H9 (cell line): ENCODE data around the gene USP22. TPM values are rescaled to one million over a fixed set of nuclear protein-coding genes. Genes with fewer than 3 reads are reported as not detected.

Source experiments
- DNase-seq: peaks from one replicate; pipeline ENCODE4 v3.0.0-alpha.2; 2017
- H2AFZ ChIP-seq: one replicate; pipeline ENCODE4 v1.6.1; 2013; ENCODE audit warnings: mild to moderate bottlenecking, low read length, control low read depth, moderate library complexity
- H2AK5ac ChIP-seq: 2 replicates; pipeline ENCODE4 v1.6.1; 2013; ENCODE audit warnings: low read length, control low read depth, mixed read lengths; ENCODE audit not compliant: insufficient read length
- H2BK120ac ChIP-seq: one replicate; pipeline ENCODE4 v1.6.1; 2013; ENCODE audit warnings: low read depth, mild to moderate bottlenecking, low read length, control low read depth, inconsistent platforms; ENCODE audit not compliant: poor library complexity, severe bottlenecking
- H2BK12ac ChIP-seq: 2 replicates; pipeline ENCODE4 v1.6.1; 2013; ENCODE audit warnings: low read length, control low read depth, mixed read lengths, low read depth; ENCODE audit not compliant: insufficient read length
- H2BK15ac ChIP-seq: 2 replicates; pipeline ENCODE4 v1.6.1; 2013; ENCODE audit warnings: low read depth, low read length, control low read depth
- H2BK20ac ChIP-seq: one replicate; pipeline ENCODE4 v1.6.1; 2013; ENCODE audit warnings: low read depth, mild to moderate bottlenecking, low read length, control low read depth, inconsistent platforms; ENCODE audit not compliant: poor library complexity, severe bottlenecking
- H2BK5ac ChIP-seq: 2 replicates; pipeline ENCODE4 v1.6.1; 2013; ENCODE audit warnings: low read length, control low read depth, mixed read lengths; ENCODE audit not compliant: insufficient read length
- H3K14ac ChIP-seq: 2 replicates; pipeline ENCODE4 v1.6.1; 2013; ENCODE audit warnings: low read length, control low read depth; ENCODE audit not compliant: insufficient read depth
- H3K18ac ChIP-seq: 2 replicates; pipeline ENCODE4 v1.6.1; 2013; ENCODE audit warnings: low read depth, mild to moderate bottlenecking, mixed read lengths, low read length, control low read depth; ENCODE audit not compliant: insufficient read length
- H3K23ac ChIP-seq: 2 replicates; pipeline ENCODE4 v1.6.1; 2013; ENCODE audit warnings: low read length, control low read depth, mixed read lengths, low read depth; ENCODE audit not compliant: insufficient read length
- H3K23me2 ChIP-seq: 2 replicates; pipeline ENCODE4 v1.6.1; 2013; ENCODE audit warnings: low read depth, mild to moderate bottlenecking, mixed read lengths, low read length, control low read depth; ENCODE audit not compliant: insufficient read length, poor library complexity, severe bottlenecking
- H3K27ac ChIP-seq: 2 replicates; pipeline ENCODE4 v1.5.1; 2013; ENCODE audit warnings: low read length, control low read depth, mixed read lengths, low read depth; ENCODE audit not compliant: insufficient read length
- H3K27me3 ChIP-seq: 2 replicates; pipeline ENCODE4 v1.6.1; 2013; ENCODE audit warnings: low read length, control low read depth, inconsistent platforms; ENCODE audit not compliant: insufficient read depth
- H3K4ac ChIP-seq: 2 replicates; pipeline ENCODE4 v1.6.1; 2013; ENCODE audit warnings: low read depth, mild to moderate bottlenecking, control low read depth, inconsistent platforms, low read length, moderate library complexity
- H3K4me1 ChIP-seq: 2 replicates; pipeline ENCODE4 v1.6.1; 2013; ENCODE audit warnings: low read length, control low read depth, inconsistent platforms; ENCODE audit not compliant: insufficient read depth
- H3K4me2 ChIP-seq: 2 replicates; pipeline ENCODE4 v1.6.1; 2013; ENCODE audit warnings: low read length, control low read depth, mixed read lengths; ENCODE audit not compliant: insufficient read length, insufficient read depth
- H3K56ac ChIP-seq: 2 replicates; pipeline ENCODE4 v1.6.1; 2013; ENCODE audit warnings: low read depth, mild to moderate bottlenecking, mixed read lengths, low read length, control low read depth; ENCODE audit not compliant: insufficient read length
- H3K79me1 ChIP-seq: 2 replicates; pipeline ENCODE4 v1.6.1; 2013; ENCODE audit warnings: low read depth, mild to moderate bottlenecking, moderate library complexity, low read length, control low read depth, inconsistent platforms; ENCODE audit not compliant: insufficient read depth, poor library complexity, severe bottlenecking
- H3K79me2 ChIP-seq: 2 replicates; pipeline ENCODE4 v1.6.1; 2013; ENCODE audit warnings: low read length, control low read depth, inconsistent platforms; ENCODE audit not compliant: insufficient read depth
- H3K9ac ChIP-seq: 2 replicates; pipeline ENCODE4 v1.6.1; 2013; ENCODE audit warnings: low read length, control low read depth, mixed read lengths; ENCODE audit not compliant: insufficient read length; ENCODE audit errors: extremely low read depth
- H3K9me3 ChIP-seq: one replicate; pipeline ENCODE4 v1.6.1; 2013; ENCODE audit warnings: low read depth, low read length, inconsistent platforms; ENCODE audit not compliant: control insufficient read depth
- H3T11ph ChIP-seq: one replicate; pipeline ENCODE4 v1.6.1; 2013; ENCODE audit warnings: mild to moderate bottlenecking, low read length, control low read depth, inconsistent platforms
- H4K20me1 ChIP-seq: one replicate; pipeline ENCODE4 v1.6.1; 2013; ENCODE audit not compliant: control insufficient read depth, insufficient read length, insufficient read depth
- H4K5ac ChIP-seq: 2 replicates; pipeline ENCODE4 v1.6.1; 2013; ENCODE audit warnings: low read depth, mild to moderate bottlenecking, mixed read lengths, low read length, control low read depth; ENCODE audit not compliant: insufficient read length
- H4K8ac ChIP-seq: replicated peaks from 2 replicates; pipeline ENCODE4 v1.6.1; 2013; ENCODE audit warnings: low read length, control low read depth, mixed read lengths, low read depth; ENCODE audit not compliant: insufficient read length
- H4K91ac ChIP-seq: 2 replicates; pipeline ENCODE4 v1.6.1; 2013; ENCODE audit warnings: low read depth, mild to moderate bottlenecking, moderate library complexity, mixed read lengths, low read length, control low read depth; ENCODE audit not compliant: insufficient read length
- H3K27ac Mint-ChIP-seq, 3 experiments: 2 replicates in 2 of 3; 3 replicates in 1 of 3; pipeline ENCODE4 v1.8.0; 2020 to 2021; ENCODE audit warnings: mixed read lengths in 3 of 3, mild to moderate bottlenecking in 1 of 3, moderate library complexity in 1 of 3
- H3K27me3 Mint-ChIP-seq: 2 replicates; pipeline ENCODE4 v1.8.0; 2021; ENCODE audit warnings: low read depth, mild to moderate bottlenecking, moderate library complexity, mixed read lengths
- H3K36me3 Mint-ChIP-seq, 3 experiments: 2 replicates in 2 of 3; 3 replicates in 1 of 3; pipeline ENCODE4 v1.8.0; 2020 to 2021; ENCODE audit warnings: low read depth in 3 of 3, mixed read lengths in 3 of 3; ENCODE audit not compliant: insufficient read depth in 1 of 3
- H3K4me1 Mint-ChIP-seq, 2 experiments: 2 replicates each; pipeline ENCODE4 v1.8.0; 2020; ENCODE audit warnings: mixed read lengths in 2 of 2
- H3K4me3 Mint-ChIP-seq, 2 experiments: 2 replicates in 1 of 2; 3 replicates in 1 of 2; pipeline ENCODE4 v1.8.0; 2020 to 2021; ENCODE audit warnings: mild to moderate bottlenecking in 2 of 2, mixed read lengths in 2 of 2, moderate library complexity in 1 of 2
- H3K9me3 Mint-ChIP-seq, 2 experiments: 2 replicates in 1 of 2; 3 replicates in 1 of 2; pipeline ENCODE4 v1.8.0; 2020; ENCODE audit warnings: mild to moderate bottlenecking in 2 of 2, mixed read lengths in 2 of 2, moderate library complexity in 1 of 2
- WGBS: extraction: QIAGEN DNeasy Blood & Tissue Kit; methylation state at CpG from one replicate; pipeline ENCODE4 v1.1.7; 2013; ENCODE audit warnings: missing lambda C conversion rate, low lambda C conversion rate, mixed read lengths; ENCODE audit not compliant: insufficient read length; ENCODE audit errors: extremely low coverage; 5-methylcytosine and 5-hydroxymethylcytosine counted together
- total RNA-seq: library from RNA; stranded (reverse); gene quantifications from 2 replicates; pipeline ENCODE4 v1.2.1, GENCODE V29; 2021
- TF ChIP-seq, protein P1 (sequence below): fragments of 200-600 bp; sonication (generic); conservative IDR thresholded peaks from 3 replicates; pipeline ENCODE4 v1.8.0; 2021; ENCODE audit warnings: antibody characterized with exemption, mild to moderate bottlenecking

USP22 gene
- total RNA-seq, 1 experiment from 2014 or later: 345 TPM

DNA sequence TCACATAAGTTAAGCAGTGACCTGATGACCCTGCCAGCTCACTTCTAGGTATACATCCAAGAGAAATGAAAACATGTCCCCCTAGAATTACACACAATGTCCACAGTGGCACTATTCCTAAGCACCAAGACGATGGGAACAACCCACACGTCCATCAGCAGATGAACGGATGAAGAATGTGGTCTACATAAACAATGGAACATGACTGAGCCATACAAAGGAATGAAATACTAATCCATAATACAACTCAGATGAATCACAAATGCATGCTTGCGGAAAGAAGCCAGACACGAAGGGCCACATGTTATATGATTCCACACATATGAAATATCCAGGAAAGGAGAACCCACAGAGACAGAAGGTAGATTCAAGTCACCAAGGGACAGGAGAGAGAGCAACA, 17.4 kb downstream of the USP22 start:
- H3K27ac Mint-ChIP-seq: peak overlapping the region in 1 of 3 experiments; percentile 2; a peak in 2 of 7 replicates
- WGBS: no CpG with 5 or more reads among the region's 5 CpGs
- Histone ChIP-seq H3K27ac (no peak overlapping the region), H2BK12ac (no peak overlapping the region), H2BK5ac (no peak overlapping the region), H4K91ac (no peak overlapping the region), H3T11ph (no peak overlapping the region), H2AFZ (no peak overlapping the region), H2BK20ac (no peak overlapping the region), H2AK5ac (no peak overlapping the region), H3K27me3 (no peaks in the 10 kb centered on the region), H3K9ac (no peak overlapping the region), H2BK15ac (no peak overlapping the region), H3K23me2 (no peaks in the 10 kb centered on the region), H4K8ac (no peak overlapping the region), H3K9me3 (no peaks in the 10 kb centered on the region), H4K5ac (no peak overlapping the region), H3K18ac (no peak overlapping the region), H3K23ac (no peak overlapping the region), H3K4me2 (no peak overlapping the region), H3K56ac (no peak overlapping the region), H3K4me1 (no peaks in the 10 kb centered on the region; the same call in 1 of the 2 replicates), H3K79me1 (peaks cover 13% of the 10 kb centered on the region), H3K79me2 (peaks cover 80% of the 10 kb centered on the region), H3K14ac (no peak overlapping the region), H4K20me1 (no peaks in the 10 kb centered on the region), H3K4ac (no peak overlapping the region), H2BK120ac (no peak overlapping the region)
- TF ChIP-seq, protein P1, sequence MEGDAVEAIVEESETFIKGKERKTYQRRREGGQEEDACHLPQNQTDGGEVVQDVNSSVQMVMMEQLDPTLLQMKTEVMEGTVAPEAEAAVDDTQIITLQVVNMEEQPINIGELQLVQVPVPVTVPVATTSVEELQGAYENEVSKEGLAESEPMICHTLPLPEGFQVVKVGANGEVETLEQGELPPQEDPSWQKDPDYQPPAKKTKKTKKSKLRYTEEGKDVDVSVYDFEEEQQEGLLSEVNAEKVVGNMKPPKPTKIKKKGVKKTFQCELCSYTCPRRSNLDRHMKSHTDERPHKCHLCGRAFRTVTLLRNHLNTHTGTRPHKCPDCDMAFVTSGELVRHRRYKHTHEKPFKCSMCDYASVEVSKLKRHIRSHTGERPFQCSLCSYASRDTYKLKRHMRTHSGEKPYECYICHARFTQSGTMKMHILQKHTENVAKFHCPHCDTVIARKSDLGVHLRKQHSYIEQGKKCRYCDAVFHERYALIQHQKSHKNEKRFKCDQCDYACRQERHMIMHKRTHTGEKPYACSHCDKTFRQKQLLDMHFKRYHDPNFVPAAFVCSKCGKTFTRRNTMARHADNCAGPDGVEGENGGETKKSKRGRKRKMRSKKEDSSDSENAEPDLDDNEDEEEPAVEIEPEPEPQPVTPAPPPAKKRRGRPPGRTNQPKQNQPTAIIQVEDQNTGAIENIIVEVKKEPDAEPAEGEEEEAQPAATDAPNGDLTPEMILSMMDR: no peak
- no peaks in the 10 kb centered on the region for H3K27me3 Mint-ChIP-seq
- H3K36me3 Mint-ChIP-seq: peaks cover 51 to 85% (median 77%) of the 10 kb centered on the region in 3 experiments
- H3K9me3 Mint-ChIP-seq: no peaks in the 10 kb centered on the region
- no peak for DNase-seq
- H3K4me3 Mint-ChIP-seq: no peak overlapping the region
- peaks cover 22% of the 10 kb centered on the region in 2 experiments for H3K4me1 Mint-ChIP-seq
